PFSK-1 (cell line): ENCODE results near the gene IGFLR1.

Experiments used
- POLR2AphosphoS5 ChIP-seq: IDR thresholded peaks from 2 replicates; pipeline ENCODE4 v1.6.1; 2012; ENCODE audit warnings: low read depth, mild to moderate bottlenecking, control low read depth, low read length, moderate library complexity
- SIN3A ChIP-seq: IDR thresholded peaks from 2 replicates; pipeline ENCODE4 v1.6.1; 2012; ENCODE audit warnings: mild to moderate bottlenecking, low read length, moderate library complexity, borderline replicate concordance; ENCODE audit not compliant: insufficient read depth
- TAF1 ChIP-seq: IDR thresholded peaks from 2 replicates; pipeline ENCODE4 v1.6.1; 2012; ENCODE audit warnings: low read length, control low read depth, borderline replicate concordance; ENCODE audit not compliant: insufficient read depth

GRCh38 chr19:35739275-35740107 lies 2.8 kb downstream of the IGFLR1 start:
- TF ChIP-seq SIN3A (no peak), TAF1 (no peak), POLR2AphosphoS5 (peak; percentile 11)
